HepG2 (cell line): ENCODE data around the gene GLRB. TPM values are rescaled to one million over a fixed set of nuclear protein-coding genes. Genes with fewer than 3 reads are reported as not detected.
A peak's percentile ranks its signal among the peaks of the same experiment; 100 is the strongest.

Experiments used
- CENPT ChIP-seq: sonication (generic); formaldehyde crosslinking; IDR thresholded peaks from 2 replicates; pipeline ENCODE4 v1.8.0; 2022; ENCODE audit warnings: low read depth, mild to moderate bottlenecking, moderate library complexity, missing genetic modification reagents
- CREM ChIP-seq, 2 experiments: sonication (generic) in 1 of 2; formaldehyde crosslinking in 1 of 2; IDR thresholded peaks; 2 replicates each; pipeline versions ENCODE4 v1.4.0 to v1.6.1; 2016 to 2020; ENCODE audit warnings: antibody characterized with exemption in 1 of 2, mild to moderate bottlenecking in 1 of 2, missing genetic modification reagents in 1 of 2
- DPF2 ChIP-seq: sonication (generic); formaldehyde crosslinking; IDR thresholded peaks from 2 replicates; pipeline ENCODE4 v1.4.0; 2020; ENCODE audit warnings: mild to moderate bottlenecking, low read depth, missing genetic modification reagents, borderline replicate concordance
- GPBP1L1 ChIP-seq: sonication (generic); formaldehyde crosslinking; IDR thresholded peaks from 2 replicates; pipeline ENCODE4 v1.5.0; 2020; ENCODE audit warnings: mild to moderate bottlenecking, missing genetic modification reagents
- SCMH1 ChIP-seq: sonication (generic); formaldehyde crosslinking; IDR thresholded peaks from 2 replicates; pipeline ENCODE4 v1.9.0; 2021; ENCODE audit warnings: missing genetic modification reagents, mild to moderate bottlenecking, borderline replicate concordance
- STAT5B ChIP-seq: sonication (generic); formaldehyde crosslinking; IDR thresholded peaks from 2 replicates; pipeline ENCODE4 v1.4.0; 2020; ENCODE audit warnings: missing genetic modification reagents
- TAF15 ChIP-seq: fragments of 200-400 bp; formaldehyde crosslinking; IDR thresholded peaks from one replicate; pipeline ENCODE4 v1.6.1; 2018; ENCODE audit warnings: mild to moderate bottlenecking, low read depth, low read length; ENCODE audit not compliant: poor library complexity, severe bottlenecking
- ZBTB43 ChIP-seq: sonication (generic); formaldehyde crosslinking; conservative IDR thresholded peaks from 2 replicates; pipeline ENCODE4 v1.4.0; 2020; ENCODE audit warnings: missing genetic modification reagents
- ZFP91 ChIP-seq: sonication (generic); formaldehyde crosslinking; IDR thresholded peaks from 2 replicates; pipeline ENCODE4 v1.9.0; 2022; ENCODE audit warnings: missing genetic modification reagents, mild to moderate bottlenecking, borderline replicate concordance
- ZMYM3 ChIP-seq: sonication (generic); formaldehyde crosslinking; IDR thresholded peaks from 2 replicates; pipeline ENCODE4 v1.5.1; 2020; ENCODE audit warnings: mild to moderate bottlenecking, missing genetic modification reagents
- ZNF34 ChIP-seq: sonication (generic); formaldehyde crosslinking; IDR thresholded peaks from 2 replicates; pipeline ENCODE4 v1.4.0; 2020; ENCODE audit warnings: mild to moderate bottlenecking, missing genetic modification reagents, borderline replicate concordance
- polyA plus RNA-seq, 8 experiments: library from polyadenylated mRNA; depleted of rRNA in 3 of 8; stranded (reverse) in 7 of 8; unstranded in 1 of 8; fragments of >200 nt; fragmentation: Illumina TruSeq in 4 of 8; extraction: Trizol in 4 of 8; gene quantifications; 2 replicates each; pipeline versions ENCODE4 v1.2.1 to v1.2.3, GENCODE V29; 2011 to 2016; ENCODE audit warnings: low read depth in 4 of 8, missing spikeins in 1 of 8, mixed read lengths in 1 of 8; ENCODE audit not compliant: insufficient read depth in 1 of 8
- total RNA-seq, 5 experiments: library from RNA; depleted of rRNA; stranded (reverse); fragments of >200 nt; fragmentation: Illumina TruSeq; extraction: Trizol; gene quantifications; 2 replicates each; pipeline ENCODE4 v1.2.3, GENCODE V29; 2016; ENCODE audit warnings: low read depth in 1 of 5
- TF ChIP-seq, protein P1 (sequence below): sonication (generic); formaldehyde crosslinking; IDR thresholded peaks from 2 replicates; pipeline ENCODE4 v1.4.0; 2020; ENCODE audit warnings: missing genetic modification reagents, borderline replicate concordance
- TF ChIP-seq, protein P2 (sequence below): sonication (generic); formaldehyde crosslinking; IDR thresholded peaks from 2 replicates; pipeline ENCODE4 v1.5.1; 2020; ENCODE audit warnings: mild to moderate bottlenecking, moderate library complexity, missing genetic modification reagents
- TF ChIP-seq, protein P3 (sequence below): sonication (generic); formaldehyde crosslinking; IDR thresholded peaks from 2 replicates; pipeline ENCODE4 v1.4.0; 2020; ENCODE audit warnings: missing genetic modification reagents

Gene GLRB
- total and polyA plus RNA-seq, 2 of the 13 experiments (the other 11 are each of a cell fraction or from before 2014, with no cell fraction given), result 0.17 to 0.24 TPM

- TF ChIP-seq, protein P1, sequence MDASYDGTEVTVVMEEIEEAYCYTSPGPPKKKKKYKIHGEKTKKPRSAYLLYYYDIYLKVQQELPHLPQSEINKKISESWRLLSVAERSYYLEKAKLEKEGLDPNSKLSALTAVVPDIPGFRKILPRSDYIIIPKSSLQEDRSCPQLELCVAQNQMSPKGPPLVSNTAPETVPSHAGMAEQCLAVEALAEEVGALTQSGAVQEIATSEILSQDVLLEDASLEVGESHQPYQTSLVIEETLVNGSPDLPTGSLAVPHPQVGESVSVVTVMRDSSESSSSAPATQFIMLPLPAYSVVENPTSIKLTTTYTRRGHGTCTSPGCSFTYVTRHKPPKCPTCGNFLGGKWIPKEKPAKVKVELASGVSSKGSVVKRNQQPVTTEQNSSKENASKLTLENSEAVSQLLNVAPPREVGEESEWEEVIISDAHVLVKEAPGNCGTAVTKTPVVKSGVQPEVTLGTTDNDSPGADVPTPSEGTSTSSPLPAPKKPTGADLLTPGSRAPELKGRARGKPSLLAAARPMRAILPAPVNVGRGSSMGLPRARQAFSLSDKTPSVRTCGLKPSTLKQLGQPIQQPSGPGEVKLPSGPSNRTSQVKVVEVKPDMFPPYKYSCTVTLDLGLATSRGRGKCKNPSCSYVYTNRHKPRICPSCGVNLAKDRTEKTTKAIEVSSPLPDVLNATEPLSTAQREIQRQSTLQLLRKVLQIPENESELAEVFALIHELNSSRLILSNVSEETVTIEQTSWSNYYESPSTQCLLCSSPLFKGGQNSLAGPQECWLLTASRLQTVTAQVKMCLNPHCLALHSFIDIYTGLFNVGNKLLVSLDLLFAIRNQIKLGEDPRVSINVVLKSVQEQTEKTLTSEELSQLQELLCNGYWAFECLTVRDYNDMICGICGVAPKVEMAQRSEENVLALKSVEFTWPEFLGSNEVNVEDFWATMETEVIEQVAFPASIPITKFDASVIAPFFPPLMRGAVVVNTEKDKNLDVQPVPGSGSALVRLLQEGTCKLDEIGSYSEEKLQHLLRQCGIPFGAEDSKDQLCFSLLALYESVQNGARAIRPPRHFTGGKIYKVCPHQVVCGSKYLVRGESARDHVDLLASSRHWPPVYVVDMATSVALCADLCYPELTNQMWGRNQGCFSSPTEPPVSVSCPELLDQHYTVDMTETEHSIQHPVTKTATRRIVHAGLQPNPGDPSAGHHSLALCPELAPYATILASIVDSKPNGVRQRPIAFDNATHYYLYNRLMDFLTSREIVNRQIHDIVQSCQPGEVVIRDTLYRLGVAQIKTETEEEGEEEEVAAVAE (CRISPR knock-in tag), result 0 out of 2 replicates have a peak, but pooled peaks have one; percentile 57
- TF ChIP-seq ZMYM3 (CRISPR knock-in tag) (no peak), CENPT (CRISPR knock-in tag) (peak; percentile 72; the same call in 1 of the 2 replicates), SCMH1 (CRISPR knock-in tag) (no peak), GPBP1L1 (CRISPR knock-in tag) (no peak), ZBTB43 (CRISPR knock-in tag) (peak; percentile 76; the same call in 1 of the 2 replicates), STAT5B (CRISPR knock-in tag) (peak; percentile 76; the same call in 1 of the 2 replicates), CREM (IDR thresholded peaks at IDR 0.05) (no peak), CREM (CRISPR knock-in tag; IDR thresholded peaks at IDR 0.05) (no peak), ZNF34 (CRISPR knock-in tag) (no peak), ZFP91 (CRISPR knock-in tag) (peak; percentile 18; the same call in 1 of the 2 replicates), TAF15 (no peak), DPF2 (CRISPR knock-in tag) (no peak)
- TF ChIP-seq, protein P2, sequence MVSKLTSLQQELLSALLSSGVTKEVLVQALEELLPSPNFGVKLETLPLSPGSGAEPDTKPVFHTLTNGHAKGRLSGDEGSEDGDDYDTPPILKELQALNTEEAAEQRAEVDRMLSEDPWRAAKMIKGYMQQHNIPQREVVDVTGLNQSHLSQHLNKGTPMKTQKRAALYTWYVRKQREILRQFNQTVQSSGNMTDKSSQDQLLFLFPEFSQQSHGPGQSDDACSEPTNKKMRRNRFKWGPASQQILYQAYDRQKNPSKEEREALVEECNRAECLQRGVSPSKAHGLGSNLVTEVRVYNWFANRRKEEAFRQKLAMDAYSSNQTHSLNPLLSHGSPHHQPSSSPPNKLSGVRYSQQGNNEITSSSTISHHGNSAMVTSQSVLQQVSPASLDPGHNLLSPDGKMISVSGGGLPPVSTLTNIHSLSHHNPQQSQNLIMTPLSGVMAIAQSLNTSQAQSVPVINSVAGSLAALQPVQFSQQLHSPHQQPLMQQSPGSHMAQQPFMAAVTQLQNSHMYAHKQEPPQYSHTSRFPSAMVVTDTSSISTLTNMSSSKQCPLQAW, result no peak
- TF ChIP-seq, protein P3, sequence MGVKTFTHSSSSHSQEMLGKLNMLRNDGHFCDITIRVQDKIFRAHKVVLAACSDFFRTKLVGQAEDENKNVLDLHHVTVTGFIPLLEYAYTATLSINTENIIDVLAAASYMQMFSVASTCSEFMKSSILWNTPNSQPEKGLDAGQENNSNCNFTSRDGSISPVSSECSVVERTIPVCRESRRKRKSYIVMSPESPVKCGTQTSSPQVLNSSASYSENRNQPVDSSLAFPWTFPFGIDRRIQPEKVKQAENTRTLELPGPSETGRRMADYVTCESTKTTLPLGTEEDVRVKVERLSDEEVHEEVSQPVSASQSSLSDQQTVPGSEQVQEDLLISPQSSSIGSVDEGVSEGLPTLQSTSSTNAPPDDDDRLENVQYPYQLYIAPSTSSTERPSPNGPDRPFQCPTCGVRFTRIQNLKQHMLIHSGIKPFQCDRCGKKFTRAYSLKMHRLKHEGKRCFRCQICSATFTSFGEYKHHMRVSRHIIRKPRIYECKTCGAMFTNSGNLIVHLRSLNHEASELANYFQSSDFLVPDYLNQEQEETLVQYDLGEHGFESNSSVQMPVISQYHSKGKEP (CRISPR knock-in tag), result peak; percentile 78; the same call in 1 of the 2 replicates
Observed at GRCh38 chr4:157220371-157220881, 144.5 kb downstream of the GLRB start, which contains the start of gene GRIA2 (continued).
